ENCODE results near the gene ECSCR.
"Not testable (repeated sequence)": the region's sequence is repeated elsewhere in the genome, so short reads cannot be mapped to it uniquely, and the experiment has no call there.

Gene ECSCR

DNA sequence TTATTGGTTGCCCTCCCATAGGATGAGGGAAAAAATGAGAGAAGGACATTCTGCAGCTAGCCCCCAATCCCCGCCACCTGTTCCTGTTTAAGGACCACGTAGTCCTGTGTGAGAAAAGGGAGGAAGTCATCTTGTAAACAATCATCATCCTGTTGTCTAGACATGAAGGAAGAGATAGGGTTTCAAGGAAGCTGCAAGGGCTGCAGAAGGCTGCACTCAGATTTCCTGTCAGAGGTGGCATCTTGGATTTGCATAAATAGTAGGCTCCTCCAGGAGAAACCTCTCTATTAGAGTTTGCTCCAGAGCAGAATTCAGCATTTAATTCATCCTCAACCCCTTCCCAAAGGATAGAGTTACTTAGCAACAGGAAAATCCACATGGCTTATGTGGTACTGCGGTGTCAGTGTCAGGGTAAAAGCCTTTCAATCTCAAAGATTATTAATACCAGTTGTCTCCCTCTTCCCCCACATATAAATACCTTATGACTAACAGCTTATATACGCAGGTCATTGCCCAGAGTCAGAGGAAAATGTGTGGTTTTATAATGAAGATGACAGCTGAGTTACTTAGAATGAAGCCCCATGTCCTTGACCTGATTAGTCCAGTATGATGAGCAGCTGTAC, 18.6 kb downstream of the ECSCR start:
- no peak for DNase-seq

DNA sequence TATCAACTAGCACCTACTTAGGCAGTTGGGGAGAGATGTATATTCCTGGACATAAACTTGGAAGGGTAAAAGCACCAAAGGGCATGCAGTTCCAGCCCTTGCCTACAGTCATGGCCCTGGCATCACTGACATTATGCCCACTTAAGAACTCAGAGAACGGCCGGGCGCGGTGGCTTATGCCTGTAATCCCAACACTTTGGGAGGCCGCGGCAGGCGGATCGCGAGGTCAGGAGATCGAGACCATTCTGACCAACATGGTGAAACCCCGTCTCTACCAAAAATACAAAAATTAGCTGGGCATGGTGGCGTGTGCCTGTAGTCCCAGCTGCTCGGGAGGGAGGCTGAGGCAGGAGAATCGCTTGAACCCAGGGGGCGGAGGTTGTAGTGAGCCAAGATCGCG, 22.1 kb downstream of the ECSCR start:
- not testable (repeated sequence) for DNase-seq

- peak; percentile 52 for DNase-seq
These were observed 23.3 kb downstream of the ECSCR start, which contains the start of gene DNAJC18 for GRCh38 chr5:139439013-139439903. Gene DNAJC18, minus strand, starts transcription at chr5:139439525. Its CDS starts 80 bp downstream, at chr5:139439445.

DNA sequence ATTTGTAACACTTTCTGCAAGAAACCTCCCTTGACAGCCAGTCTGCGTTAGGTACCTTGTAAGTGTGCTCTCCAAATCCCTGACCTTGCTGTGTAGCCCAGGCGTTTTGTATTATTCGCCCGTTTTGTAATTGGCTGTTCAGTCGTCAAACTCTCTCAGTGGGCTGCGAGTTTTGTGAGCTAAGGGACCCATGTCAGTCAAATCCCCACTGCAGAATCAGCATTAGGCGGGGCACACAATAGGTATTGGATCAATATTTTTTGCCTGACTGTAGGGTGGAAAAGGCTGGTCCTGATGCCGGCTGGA, 23.9 kb downstream of the ECSCR start:
- DNase-seq, result no peak

GRCh38 chr5:139435676-139436075, 26.9 kb downstream of the ECSCR start:
- DNase-seq, result no peak

- DNase-seq, result no peak
These were observed 30.8 kb downstream of the ECSCR start for GRCh38 chr5:139431706-139432105.

- DNase-seq, result no peak
These were observed 32.5 kb downstream of the ECSCR start for GRCh38 chr5:139430015-139430414.

GRCh38 chr5:139426203-139426885, 36.2 kb downstream of the ECSCR start:
- no peak for DNase-seq

DNA sequence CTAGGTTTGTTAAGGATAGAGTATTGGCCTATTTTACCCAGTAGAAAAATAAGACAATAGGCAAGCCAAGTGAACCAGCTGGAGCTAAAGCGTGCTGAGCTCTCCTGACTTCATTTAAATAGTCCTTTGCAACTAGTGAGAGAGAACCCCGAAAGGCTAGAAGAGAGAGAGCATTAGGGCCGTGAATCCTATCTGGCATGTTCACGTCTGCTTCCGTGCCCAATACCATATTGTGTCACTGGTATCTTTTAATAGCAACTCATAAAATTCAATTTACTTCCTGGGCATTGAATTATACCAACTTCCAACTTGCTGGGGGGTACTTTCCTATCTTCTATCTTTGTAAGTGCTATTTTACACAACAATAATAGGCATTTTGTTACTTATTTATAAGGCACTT, 37.0 kb downstream of the ECSCR start:
- no peak for DNase-seq

DNA sequence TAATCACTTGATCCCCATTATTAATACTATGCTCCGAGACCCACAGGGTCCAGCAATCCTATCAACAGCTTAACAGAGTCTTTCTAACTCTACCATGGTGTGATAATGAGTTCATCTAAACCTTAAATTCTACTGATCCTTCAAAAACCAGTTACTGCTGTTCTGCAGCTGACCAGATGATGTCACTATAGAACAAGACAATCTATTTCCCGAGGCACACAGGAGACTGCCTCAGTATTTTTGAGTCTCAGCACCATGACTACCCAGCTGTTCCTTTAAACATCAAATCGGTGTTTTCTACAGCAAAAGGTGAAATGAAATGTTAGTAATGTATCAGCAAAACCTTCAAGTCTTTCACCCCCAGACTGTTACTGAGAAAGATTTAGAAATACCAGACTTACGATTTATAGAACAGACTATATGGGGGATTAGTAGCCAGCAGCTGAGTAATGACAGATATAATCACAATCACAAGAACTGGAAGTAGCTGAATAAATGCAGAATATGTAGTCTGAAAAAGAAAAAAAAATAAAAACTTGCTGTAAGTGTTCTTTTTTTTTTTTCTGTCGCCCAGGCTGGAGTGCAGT, 40.1 kb downstream of the ECSCR start:
- DNase-seq, result no peak

DNA sequence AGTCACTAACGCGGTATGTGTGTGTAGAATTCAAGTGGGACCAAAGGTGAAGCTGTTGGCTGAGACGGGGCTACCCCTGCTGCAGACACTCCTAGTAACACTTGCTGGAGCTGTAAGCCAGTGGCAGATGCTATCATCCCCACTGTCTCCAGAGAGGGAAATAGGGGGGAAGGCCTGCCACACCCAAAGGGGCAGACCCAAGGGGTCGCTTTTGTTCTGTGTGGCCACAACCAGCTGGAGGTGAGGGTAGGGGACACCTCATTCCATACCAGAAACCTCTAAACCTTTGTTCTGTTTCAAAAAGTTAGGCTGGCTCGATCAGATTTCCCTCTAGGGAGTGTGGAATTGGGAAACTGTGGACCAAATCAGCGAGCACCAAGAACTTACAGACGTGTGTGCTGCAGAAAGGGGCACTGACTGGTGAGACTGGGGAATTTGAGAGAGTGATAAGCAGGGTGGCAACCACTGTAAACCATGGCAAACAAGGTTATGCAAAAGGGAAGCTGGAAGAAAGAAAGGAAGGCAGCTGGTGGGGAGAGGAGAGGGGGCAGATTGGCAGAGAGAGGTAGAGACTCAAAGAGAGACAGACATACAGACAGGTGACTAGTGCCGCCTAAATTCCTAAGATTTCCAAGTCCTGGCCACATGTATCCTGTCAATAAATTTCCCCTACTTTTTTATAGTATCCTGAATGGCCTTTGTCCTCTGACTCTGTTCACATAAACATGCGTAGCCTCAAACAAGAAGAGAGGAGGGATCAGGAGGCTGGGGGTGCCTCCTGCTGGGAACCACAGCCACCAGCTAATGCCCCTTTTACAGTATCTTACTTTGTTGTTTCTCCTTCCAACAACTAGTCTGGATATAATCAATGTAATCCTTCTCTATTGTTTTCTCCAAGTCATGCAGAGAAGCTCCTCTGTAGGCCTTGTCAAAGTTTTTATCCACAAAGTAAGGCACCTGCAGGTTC, 43.0 kb downstream of the ECSCR start:
- DNase-seq, result no peak

DNA sequence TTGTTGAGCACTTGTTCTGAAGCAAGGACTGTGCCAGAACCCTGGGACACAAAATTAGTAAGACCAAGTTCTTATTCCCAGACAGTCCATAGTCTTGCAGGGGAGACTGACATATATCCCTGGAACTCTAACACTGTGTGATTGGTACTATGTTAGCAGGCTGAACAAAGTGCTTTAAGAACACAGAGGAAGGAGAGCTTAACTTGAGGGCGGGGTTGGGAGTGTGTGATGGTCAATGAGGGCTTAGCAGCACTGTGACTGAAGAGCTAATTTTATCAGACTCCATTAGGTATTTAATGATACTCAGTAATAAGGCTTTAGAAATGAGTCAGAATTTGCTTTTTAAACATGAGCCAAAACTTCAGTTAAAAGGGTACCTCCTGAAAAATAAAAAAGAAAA, 43.8 kb downstream of the ECSCR start:
- no peak for DNase-seq

GRCh38 chr5:139417214-139417613, 45.3 kb downstream of the ECSCR start:
- peak; percentile 64 for DNase-seq

- DNase-seq, result no peak
These were observed 45.9 kb downstream of the ECSCR start for GRCh38 chr5:139416651-139417050.

DNA sequence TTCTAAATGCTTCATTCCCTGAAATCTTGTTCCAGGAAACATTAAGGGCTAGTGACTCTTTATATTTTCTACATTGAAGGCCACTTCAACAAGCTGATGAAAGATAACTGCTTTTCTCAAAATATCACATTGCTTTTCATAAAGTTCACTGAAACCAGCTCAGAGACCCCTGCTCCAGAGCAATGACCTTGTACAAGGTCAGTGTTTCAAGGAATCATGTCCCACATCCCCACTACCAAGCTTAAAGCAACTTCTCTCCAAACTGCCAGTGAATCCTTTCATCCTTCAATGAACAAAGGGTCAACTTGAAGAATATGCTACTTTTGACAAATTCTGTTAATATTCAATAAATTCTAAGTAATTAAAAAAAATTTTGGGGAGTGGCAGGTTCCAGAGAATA, 46.7 kb downstream of the ECSCR start:
- no peak for DNase-seq

DNA sequence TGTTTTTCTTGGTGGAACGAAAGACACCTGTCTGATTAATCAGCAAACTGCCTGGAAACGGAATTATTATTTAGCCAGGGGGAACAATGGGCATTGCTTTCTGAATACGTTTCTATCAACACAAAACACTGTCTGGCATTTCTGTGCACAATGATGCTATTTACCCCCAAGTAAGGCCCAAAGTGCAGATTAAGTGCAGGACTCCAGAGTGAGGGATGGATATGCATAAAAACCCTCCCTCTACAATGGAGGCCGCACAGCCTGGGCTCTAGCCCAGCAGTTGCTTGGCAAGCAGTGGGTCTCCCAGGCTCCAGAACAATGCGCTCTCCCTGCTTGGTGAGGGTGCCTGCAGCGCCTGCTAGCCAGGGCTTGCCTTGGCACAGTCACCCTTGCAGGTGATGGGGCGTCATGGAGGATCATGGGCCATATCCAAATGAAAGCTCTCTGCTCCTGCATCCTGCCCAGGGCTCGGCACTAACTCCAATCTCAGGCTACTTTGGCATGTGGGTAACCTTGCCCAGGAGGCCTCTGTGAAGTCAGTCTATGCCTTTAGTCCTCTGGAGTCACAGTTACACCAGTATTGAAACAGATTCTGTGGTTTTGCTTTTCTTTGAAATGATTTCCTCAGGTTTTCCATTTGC, 47.2 kb downstream of the ECSCR start:
- DNase-seq, result no peak

- no peak for DNase-seq
These were observed 47.9 kb downstream of the ECSCR start for GRCh38 chr5:139414581-139415130.

DNA sequence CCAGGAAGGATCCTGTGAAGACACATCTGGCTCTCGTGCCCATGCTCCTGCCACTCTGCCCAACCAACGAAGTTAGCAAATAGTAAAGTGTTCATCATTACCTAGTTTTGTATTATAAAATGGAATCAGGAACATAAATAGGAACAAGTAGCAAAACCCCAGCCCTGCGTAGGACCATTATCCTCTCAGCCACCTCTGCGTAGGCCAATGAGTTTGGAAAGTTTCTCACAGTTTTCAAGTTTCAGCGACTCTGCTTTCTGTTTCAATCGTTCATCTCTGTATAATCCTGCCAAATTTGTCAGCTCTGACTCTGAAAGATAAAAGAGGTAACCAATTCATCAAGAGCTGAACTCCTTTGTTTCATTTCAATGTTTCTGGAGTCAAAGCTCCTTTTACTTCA, 48.6 kb downstream of the ECSCR start:
- DNase-seq, result no peak

- DNase-seq, result no peak
These were observed 49.4 kb downstream of the ECSCR start for GRCh38 chr5:139413153-139413552.

DNA sequence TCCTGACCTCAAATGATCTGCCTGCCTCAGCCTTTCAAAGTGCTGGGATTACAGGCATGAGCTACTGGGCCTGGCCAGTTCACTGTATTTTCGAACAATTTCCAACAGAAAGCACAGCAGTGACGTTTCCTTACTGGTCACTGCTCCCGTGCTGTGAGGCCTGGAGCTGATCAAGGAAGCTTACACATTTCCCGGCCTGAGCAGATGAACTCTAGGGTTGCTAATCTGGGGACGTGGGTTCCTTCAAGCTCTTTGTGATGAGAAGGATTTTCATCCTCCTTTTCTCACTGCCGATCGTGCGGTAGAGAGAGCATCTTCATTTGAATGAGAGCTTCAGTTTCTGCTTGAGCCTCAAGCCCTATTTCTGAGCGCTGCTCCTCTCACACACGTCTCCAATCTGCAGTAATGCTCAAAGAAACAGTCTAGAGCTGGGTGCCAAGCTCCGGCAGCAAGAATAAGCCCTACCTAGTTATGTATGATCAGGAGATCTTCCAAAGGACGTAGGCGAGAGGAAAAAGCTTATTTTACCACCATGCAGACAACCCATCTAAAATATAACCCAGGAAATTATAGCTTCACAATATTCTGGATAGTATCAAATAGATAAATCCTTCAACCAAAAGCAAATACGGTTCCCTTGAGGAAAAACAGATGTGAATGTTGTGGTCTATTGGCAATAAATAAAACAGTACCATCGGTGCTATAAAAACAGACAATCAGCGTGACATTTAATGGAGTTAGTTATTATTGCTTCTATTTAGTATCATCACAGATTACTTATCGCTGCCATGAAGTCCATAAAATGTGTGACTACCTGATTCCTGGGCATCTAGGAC, 51.3 kb downstream of the ECSCR start:
- no peak for DNase-seq

All from NCI-H187 treated with DMSO at 0.1 percent for 48 hours (cell line).